HG03060 (cell line): ENCODE data around the gene EPHA2.
"Not testable (repeated sequence)": the region's sequence is repeated elsewhere in the genome, so short reads cannot be mapped to it uniquely, and the experiment has no call there.

ENCODE experiments used
- ATAC-seq: cut with Tn5 transposase; IDR thresholded peaks from one replicate; pipeline ENCODE4 v1.9.1; 2021; ENCODE audit warnings: low read depth, moderate number of reproducible peaks; ENCODE audit not compliant: unreplicated experiment

EPHA2 gene

DNA sequence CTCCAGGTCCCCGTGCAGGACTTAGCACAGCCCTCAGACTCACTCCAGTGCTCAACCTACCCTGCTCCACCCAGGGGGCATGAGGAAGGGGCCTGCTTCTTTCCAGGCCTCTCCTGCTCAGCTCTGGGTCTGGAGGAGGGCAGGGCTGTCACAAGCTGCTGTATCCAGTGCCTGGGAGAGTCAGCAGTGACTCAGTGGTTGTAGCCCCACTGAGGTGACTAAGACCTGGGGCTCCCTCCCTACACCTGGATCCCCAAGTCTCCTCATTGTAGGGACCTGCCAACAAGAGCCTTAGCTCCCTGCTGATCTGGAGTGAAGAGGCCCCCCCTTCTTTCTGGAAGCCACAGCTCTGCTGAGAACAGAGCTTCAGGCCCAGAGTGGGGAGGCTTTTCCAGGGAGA is 46.3 kb downstream of the EPHA2 start:
- ATAC-seq: no peak

- ATAC-seq: not testable (repeated sequence)
Observed at GRCh38 chr1:16107039-16107438, 48.8 kb downstream of the EPHA2 start.

DNA sequence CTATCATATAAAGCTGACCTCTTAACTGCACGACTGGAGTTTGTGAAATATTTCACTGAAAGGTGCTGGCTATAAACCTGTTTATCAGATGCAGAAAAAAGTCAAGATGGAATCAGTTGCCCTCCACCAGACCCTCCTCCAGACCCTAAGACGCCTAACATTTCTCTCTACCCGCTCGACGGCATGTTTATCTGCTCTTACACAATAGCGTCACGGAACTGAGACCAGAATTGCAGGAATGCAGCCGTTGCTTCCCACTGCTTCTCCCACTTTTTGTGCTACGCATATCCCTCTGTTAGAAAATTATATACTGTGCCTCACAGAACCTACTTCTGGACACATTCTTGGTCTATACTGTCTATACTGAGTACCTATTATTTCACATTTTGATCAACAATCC is 54.2 kb downstream of the EPHA2 start:
- ATAC-seq: no peak

- ATAC-seq: no peak
Observed at GRCh38 chr1:16099412-16099811, 56.5 kb downstream of the EPHA2 start.

DNA sequence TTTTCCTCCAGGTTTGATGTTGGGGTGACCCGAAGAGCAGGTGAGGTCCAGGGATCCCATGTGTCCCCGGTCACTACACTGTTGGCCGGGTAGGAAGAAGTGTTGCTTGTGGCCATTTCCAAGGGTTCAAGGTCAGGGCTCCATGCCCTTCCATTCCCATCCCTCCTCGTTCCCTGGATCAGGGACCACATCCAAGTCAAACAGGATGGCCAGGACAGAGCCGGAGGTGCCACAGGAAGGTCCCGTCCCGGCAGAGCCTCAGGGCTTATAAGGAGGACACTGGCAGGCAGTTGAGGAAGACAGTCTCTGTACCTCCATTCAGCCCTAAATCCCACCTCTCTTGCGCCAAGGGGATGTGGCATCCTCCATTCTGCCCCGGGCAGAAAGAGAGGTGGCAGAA is 60.4 kb downstream of the EPHA2 start:
- no peak for ATAC-seq

GRCh38 chr1:16094453-16095158 is 61.3 kb downstream of the EPHA2 start:
- no peak for ATAC-seq

DNA sequence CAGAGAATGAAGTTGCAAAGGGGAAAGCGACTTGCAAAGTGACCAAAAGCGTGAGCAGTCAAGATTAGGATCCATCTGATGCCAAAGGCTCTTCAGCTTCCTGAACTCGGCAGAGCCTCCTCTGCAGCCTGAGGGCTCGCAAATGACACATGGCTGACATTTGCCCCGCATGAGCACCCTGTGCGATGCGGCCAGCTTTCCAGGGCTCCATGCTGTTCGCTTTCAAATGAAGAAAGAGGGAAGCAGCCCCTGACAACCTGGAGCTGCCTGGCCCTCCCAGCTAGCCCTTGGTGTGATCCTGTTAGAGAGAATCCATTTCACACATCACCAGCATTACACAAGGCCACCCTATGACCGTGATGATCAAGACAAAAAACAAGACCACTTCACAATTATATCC is 62.3 kb downstream of the EPHA2 start:
- no peak for ATAC-seq

DNA sequence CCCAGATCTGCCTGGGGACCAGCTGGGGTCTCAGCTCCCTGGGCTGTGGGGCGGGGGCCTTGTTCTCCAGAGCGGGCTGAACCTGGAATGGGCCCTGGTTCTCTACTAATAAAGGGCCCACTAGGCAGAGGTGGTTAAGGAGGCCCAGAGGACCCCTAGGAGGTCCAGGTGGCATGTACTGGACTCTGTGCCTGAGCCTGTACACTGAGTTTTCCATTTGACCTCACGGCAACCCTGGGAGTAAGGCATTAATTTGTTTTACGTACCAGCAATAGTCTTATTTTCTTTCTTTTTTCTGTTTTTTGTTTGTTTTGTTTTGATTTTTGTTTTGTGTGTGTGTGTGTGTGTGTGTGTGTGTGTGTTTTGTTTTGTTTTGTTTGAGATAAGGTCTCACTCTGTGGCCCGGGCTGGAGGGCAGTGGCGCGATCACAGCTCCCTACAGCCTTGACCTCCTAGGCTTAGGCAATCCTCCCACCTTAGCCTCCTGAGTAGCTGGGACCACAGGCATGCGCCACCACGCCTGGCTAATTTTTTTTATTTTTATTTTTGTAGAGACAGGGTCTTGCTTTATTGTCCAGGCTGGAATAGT is 62.9 kb downstream of the EPHA2 start:
- no peak for ATAC-seq

GRCh38 chr1:16092097-16092922 is 63.6 kb downstream of the EPHA2 start:
- no peak for ATAC-seq

DNA sequence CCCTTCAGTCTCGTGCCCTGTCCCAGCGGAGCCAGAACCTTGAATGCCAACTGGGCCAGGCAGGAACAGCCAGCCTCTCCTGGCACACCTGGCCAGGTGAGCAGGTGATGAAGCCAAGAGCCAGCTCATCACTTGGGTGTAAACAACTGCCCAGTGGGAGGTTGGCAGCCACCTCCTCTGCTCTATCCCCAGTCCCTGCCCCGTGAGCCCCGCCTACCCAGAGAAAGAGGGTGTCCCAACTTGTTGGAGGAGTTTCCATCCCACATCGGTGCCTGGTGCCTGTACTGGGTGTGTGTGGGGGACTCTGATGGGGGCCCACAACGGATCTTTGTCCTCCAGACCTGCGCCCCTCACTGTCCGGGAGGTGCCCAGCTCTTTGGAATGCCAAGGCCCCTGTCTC is 64.6 kb downstream of the EPHA2 start:
- ATAC-seq: no peak

GRCh38 chr1:16090076-16090826 is 65.6 kb downstream of the EPHA2 start:
- ATAC-seq: no peak

GRCh38 chr1:16088996-16089395 is 66.9 kb downstream of the EPHA2 start:
- ATAC-seq: no peak

- no peak for ATAC-seq
Observed at GRCh38 chr1:16088351-16088911, 67.4 kb downstream of the EPHA2 start.

GRCh38 chr1:16087733-16088132 is 68.1 kb downstream of the EPHA2 start:
- no peak for ATAC-seq

- ATAC-seq: no peak
Observed at GRCh38 chr1:16085522-16085921, 70.3 kb downstream of the EPHA2 start.

GRCh38 chr1:16083486-16083885 is 72.4 kb downstream of the EPHA2 start:
- ATAC-seq: no peak

DNA sequence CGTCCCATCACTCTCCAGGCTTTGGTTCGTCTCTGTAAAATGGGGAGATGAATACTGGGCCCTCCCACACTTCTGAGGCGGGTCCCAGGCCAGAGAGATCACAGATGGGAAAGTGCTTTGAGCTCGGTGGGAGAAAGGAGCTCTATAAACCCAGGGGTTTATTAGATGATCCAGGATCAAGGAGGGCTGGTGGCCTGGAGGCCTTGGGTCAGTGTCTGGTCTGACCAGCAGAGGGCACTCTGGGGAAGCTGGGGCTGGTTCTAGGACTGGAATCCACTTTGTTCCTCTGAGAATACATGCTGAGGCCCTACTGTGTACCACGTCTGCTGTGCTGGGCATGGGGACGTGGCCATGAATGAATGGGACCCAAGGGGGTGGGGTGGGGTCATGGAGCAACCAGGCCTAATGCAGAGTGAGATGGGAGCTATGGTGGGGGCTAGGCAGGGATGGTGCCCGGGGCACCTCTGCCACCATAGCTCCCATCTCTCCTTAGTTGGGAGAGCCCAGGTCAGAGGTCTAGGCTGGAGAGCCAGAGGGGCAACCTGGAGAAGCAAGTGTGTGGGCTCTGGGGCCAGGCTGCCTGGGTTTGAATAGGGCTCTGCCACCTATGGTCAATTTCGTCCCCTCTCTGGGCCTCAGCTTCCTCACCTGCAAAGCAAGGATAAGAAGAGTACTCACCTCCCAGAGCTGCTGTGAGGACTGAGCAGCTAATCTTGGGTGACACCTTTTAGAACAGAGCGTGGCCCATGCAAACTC is 73.4 kb downstream of the EPHA2 start:
- ATAC-seq: no peak

- ATAC-seq: no peak
Observed at GRCh38 chr1:16081636-16082035, 74.2 kb downstream of the EPHA2 start.

DNA sequence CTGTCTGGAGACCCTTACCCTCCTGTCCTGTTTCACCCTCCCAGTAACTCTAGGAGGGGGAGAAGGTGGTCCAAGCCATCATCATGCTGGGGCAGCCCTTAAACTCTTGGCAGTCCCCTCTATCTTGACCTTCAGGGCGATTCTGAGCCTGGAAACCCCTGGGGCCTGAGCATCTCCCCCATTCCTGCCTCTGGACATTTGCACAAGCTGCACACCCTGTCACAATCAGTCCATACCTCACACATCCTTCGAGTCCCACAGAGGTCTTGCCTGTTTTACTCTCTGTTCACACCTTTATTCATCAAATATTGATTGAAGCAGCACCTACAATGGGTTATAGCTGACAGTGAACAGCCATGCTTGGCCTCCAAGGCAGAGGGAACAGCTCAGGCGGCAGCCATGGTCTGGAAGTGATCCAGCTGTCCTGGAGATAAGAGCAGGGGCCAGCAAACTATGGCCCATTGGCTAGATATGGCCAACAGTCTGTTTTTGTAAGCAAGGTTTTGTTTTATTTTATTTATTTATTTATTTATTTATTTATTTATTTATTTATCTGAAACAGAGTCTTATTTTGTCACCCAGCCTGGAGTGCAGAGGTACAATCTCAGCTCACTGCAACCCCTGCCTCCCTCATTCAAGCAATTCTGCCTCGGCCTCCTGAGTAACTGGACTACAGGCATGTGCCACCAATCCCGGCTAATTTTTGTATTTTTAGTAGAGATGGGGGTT is 75.3 kb downstream of the EPHA2 start:
- ATAC-seq: no peak
